Measurements from ENCODE around the gene SORCS2. TPM values are rescaled to one million over a fixed set of nuclear protein-coding genes. Genes with fewer than 3 reads are reported as not detected.
A peak's percentile ranks its signal among the peaks of the same experiment; 100 is the strongest.

SORCS2 gene
- total RNA-seq, 2 donors from 2014 or later = 1.0 to 4.4 TPM

GRCh38 chr4:7191546-7192251 is 639 bp upstream of the SORCS2 start:
- Histone ChIP-seq H3K36me3 (no peaks in the 10 kb centered on the region), H3K9me3 (no peaks in the 10 kb centered on the region), H3K4me3 (no peak overlapping the region), H3K27ac (no peak overlapping the region), H3K4me1 (replicated peaks) (peaks cover 3% of the 10 kb centered on the region), H3K27me3 (replicated peaks; ENCODE audit: insufficient read depth) (peaks cover 11% of the 10 kb centered on the region)
- no peak for DNase-seq (ENCODE audit: low spot score)
- intact Hi-C loops (cut with DNase I) = loop anchor here (1.0 to 10.0 kb wide), 5 partner anchors 105 to 793 kb away; no protein-coding TSS in a partner anchor
- TF ChIP-seq POLR2A (IDR thresholded peaks at IDR 0.05) = no peak
- TF ChIP-seq, protein P1, sequence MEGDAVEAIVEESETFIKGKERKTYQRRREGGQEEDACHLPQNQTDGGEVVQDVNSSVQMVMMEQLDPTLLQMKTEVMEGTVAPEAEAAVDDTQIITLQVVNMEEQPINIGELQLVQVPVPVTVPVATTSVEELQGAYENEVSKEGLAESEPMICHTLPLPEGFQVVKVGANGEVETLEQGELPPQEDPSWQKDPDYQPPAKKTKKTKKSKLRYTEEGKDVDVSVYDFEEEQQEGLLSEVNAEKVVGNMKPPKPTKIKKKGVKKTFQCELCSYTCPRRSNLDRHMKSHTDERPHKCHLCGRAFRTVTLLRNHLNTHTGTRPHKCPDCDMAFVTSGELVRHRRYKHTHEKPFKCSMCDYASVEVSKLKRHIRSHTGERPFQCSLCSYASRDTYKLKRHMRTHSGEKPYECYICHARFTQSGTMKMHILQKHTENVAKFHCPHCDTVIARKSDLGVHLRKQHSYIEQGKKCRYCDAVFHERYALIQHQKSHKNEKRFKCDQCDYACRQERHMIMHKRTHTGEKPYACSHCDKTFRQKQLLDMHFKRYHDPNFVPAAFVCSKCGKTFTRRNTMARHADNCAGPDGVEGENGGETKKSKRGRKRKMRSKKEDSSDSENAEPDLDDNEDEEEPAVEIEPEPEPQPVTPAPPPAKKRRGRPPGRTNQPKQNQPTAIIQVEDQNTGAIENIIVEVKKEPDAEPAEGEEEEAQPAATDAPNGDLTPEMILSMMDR (IDR thresholded peaks at IDR 0.05) = no peak
- TF ChIP-seq POLR2AphosphoS5 (IDR thresholded peaks at IDR 0.05) = no peak
- WGBS = 70% methylated on average over 18 of the region's 22 CpGs

DNA sequence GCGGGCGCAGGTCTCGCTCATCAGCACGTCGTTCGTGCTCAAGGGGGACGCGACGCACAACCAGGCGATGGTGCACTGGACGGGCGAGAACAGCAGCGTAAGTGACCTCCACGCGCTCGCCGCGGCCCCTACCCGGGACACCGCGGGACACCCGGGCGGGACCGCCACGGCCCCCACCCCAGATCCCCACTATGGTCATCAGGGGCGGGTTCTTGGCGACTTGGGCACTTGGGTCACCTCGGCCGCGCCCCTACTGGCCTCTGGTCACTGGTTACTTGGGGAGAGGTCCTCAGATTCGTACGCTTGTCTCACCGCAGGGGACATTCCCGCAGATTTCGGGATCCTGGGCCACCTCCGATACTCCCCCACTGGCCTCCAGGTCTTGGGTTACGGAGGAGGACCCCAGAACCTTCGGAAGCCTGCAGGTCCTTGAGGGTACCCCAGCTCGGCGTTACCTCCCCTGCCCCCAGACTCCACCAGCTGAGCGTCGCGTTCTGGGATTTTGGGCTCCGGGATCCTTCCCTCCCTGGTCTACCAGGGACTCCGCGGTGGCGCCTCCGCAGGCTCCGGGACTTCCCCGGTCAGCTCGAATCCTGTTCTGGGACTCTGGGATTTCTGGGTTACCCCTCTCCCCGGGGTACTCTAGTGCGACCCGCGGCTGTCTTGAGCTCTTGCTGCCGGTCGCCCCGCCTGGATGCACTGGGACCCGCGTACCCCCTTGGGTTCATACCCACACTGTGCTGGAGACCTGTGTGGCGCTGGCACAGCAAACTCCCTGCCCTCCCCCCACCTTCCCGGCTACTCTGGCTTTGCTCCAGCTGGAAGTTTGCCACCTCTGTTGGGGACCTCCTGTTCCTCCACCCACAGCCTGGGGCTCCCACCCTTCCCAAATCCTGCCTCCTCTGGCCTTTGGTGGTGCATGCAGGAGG is 956 bp downstream of the SORCS2 start:
- Histone ChIP-seq H3K27me3 (replicated peaks; ENCODE audit: insufficient read depth) (peaks cover 14% of the 10 kb centered on the region), H3K4me1 (replicated peaks) (peaks cover 3% of the 10 kb centered on the region), H3K4me3 (peak overlapping the region; percentile 26 to 28), H3K27ac (no peak overlapping the region), H3K36me3 (no peaks in the 10 kb centered on the region), H3K9me3 (no peaks in the 10 kb centered on the region)
- DNase-seq (ENCODE audit: low spot score) = no peak
- WGBS = 6% methylated on average over 53 of the region's 62 CpGs
- intact Hi-C loops (cut with DNase I) = loop anchor here (2.0 to 10.0 kb wide), 4 partner anchors 144 to 792 kb away; no protein-coding TSS in a partner anchor
- TF ChIP-seq, protein P1 (IDR thresholded peaks at IDR 0.05) = no peak
- no peak for TF ChIP-seq POLR2AphosphoS5 (IDR thresholded peaks at IDR 0.05)
- TF ChIP-seq POLR2A (IDR thresholded peaks at IDR 0.05) = no peak

DNA sequence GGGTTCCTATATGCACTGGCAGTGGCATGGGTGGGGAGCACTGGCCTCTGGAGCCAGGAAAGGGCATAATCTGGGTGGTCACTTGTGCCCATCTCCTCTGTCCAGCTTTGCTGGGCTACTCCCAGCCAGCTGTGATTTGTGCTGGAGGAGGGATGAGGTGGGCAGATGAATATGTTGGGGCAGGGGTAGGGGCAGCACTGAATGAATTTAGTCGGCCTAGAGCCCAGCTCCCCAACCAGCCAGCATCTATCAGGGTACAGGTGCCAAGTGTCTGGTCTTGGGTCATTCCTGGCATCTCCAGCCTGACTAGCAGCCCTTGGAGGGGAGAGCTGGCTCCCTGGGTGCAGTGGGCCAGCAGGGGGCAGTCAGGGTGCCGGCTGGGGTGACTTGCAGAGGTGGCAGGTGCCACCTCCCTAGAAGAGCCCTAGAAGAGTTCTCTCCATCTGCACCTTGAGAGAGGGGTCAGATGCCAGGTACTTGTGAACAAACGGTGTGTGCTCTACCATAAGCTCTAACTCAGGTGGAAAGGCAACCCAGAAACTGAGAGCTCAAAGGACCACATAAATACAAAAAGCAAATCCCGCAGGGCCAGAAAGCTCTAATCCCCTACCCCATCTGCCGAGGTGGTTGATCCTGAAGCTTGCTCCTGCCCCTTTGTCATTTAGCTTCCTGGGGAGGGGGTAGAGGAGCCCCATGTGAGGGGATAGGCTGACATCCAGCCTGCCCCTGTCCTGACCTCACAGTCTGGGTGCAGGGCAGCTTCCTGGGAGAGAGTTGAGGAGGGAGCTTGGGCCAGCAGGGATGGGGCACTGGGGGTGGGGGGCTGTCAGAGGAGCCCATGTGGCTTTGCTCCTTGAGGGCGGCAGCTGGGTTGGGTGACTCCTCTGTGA is 2.2 kb downstream of the SORCS2 start:
- 65% methylated on average over 6 of the region's 6 CpGs for WGBS
- Histone ChIP-seq H3K27me3 (replicated peaks; ENCODE audit: insufficient read depth) (peaks cover 11% of the 10 kb centered on the region), H3K9me3 (no peaks in the 10 kb centered on the region), H3K4me1 (replicated peaks) (peaks cover 3% of the 10 kb centered on the region), H3K4me3 (no peak overlapping the region), H3K27ac (no peak overlapping the region), H3K36me3 (no peaks in the 10 kb centered on the region)
- DNase-seq (ENCODE audit: low spot score) = no peak
- intact Hi-C loops (cut with DNase I) = loop anchor here (5.0 to 10.0 kb wide), 3 partner anchors 270 to 790 kb away; no protein-coding TSS in a partner anchor
- no peak for TF ChIP-seq POLR2AphosphoS5 (IDR thresholded peaks at IDR 0.05)
- TF ChIP-seq, protein P1 (IDR thresholded peaks at IDR 0.05) = peak in 2 of 4 experiments; percentile 21 to 38

- Histone ChIP-seq H3K4me3 (no peak overlapping the region), H3K27ac (no peak overlapping the region), H3K36me3 (no peaks in the 10 kb centered on the region), H3K4me1 (replicated peaks) (peaks cover 3% of the 10 kb centered on the region), H3K27me3 (replicated peaks; ENCODE audit: insufficient read depth) (peaks cover 11% of the 10 kb centered on the region), H3K9me3 (no peaks in the 10 kb centered on the region)
- no peak for TF ChIP-seq POLR2A (IDR thresholded peaks at IDR 0.05)
- 76% methylated on average over 5 of the region's 5 CpGs for WGBS
- intact Hi-C loops (cut with DNase I) = loop anchor here (10.0 kb wide), 2 partner anchors 270 to 790 kb away; no protein-coding TSS in a partner anchor
- no peak for DNase-seq (ENCODE audit: low spot score)
Measured at GRCh38 chr4:7195141-7195515, 2.8 kb downstream of the SORCS2 start.

Measured in prostate gland (tissue), 2 donors.